H9 (cell line): Measurements from ENCODE around the gene VEGFD. TPM values are rescaled to one million over a fixed set of nuclear protein-coding genes. Genes with fewer than 3 reads are reported as not detected.

Experiments
- DNase-seq: peaks from one replicate; pipeline ENCODE4 v3.0.0-alpha.2; 2017
- H2AFZ ChIP-seq: one replicate; pipeline ENCODE4 v1.6.1; 2013; ENCODE audit warnings: mild to moderate bottlenecking, low read length, control low read depth, moderate library complexity
- H2AK5ac ChIP-seq: 2 replicates; pipeline ENCODE4 v1.6.1; 2013; ENCODE audit warnings: low read length, control low read depth, mixed read lengths; ENCODE audit not compliant: insufficient read length
- H2BK120ac ChIP-seq: one replicate; pipeline ENCODE4 v1.6.1; 2013; ENCODE audit warnings: low read depth, mild to moderate bottlenecking, low read length, control low read depth, inconsistent platforms; ENCODE audit not compliant: poor library complexity, severe bottlenecking
- H2BK12ac ChIP-seq: 2 replicates; pipeline ENCODE4 v1.6.1; 2013; ENCODE audit warnings: low read length, control low read depth, mixed read lengths, low read depth; ENCODE audit not compliant: insufficient read length
- H2BK15ac ChIP-seq: 2 replicates; pipeline ENCODE4 v1.6.1; 2013; ENCODE audit warnings: low read depth, low read length, control low read depth
- H2BK20ac ChIP-seq: one replicate; pipeline ENCODE4 v1.6.1; 2013; ENCODE audit warnings: low read depth, mild to moderate bottlenecking, low read length, control low read depth, inconsistent platforms; ENCODE audit not compliant: poor library complexity, severe bottlenecking
- H2BK5ac ChIP-seq: 2 replicates; pipeline ENCODE4 v1.6.1; 2013; ENCODE audit warnings: low read length, control low read depth, mixed read lengths; ENCODE audit not compliant: insufficient read length
- H3K14ac ChIP-seq: 2 replicates; pipeline ENCODE4 v1.6.1; 2013; ENCODE audit warnings: low read length, control low read depth; ENCODE audit not compliant: insufficient read depth
- H3K18ac ChIP-seq: 2 replicates; pipeline ENCODE4 v1.6.1; 2013; ENCODE audit warnings: low read depth, mild to moderate bottlenecking, mixed read lengths, low read length, control low read depth; ENCODE audit not compliant: insufficient read length
- H3K23ac ChIP-seq: 2 replicates; pipeline ENCODE4 v1.6.1; 2013; ENCODE audit warnings: low read length, control low read depth, mixed read lengths, low read depth; ENCODE audit not compliant: insufficient read length
- H3K23me2 ChIP-seq: 2 replicates; pipeline ENCODE4 v1.6.1; 2013; ENCODE audit warnings: low read depth, mild to moderate bottlenecking, mixed read lengths, low read length, control low read depth; ENCODE audit not compliant: insufficient read length, poor library complexity, severe bottlenecking
- H3K27ac ChIP-seq: 2 replicates; pipeline ENCODE4 v1.5.1; 2013; ENCODE audit warnings: low read length, control low read depth, mixed read lengths, low read depth; ENCODE audit not compliant: insufficient read length
- H3K27me3 ChIP-seq: 2 replicates; pipeline ENCODE4 v1.6.1; 2013; ENCODE audit warnings: low read length, control low read depth, inconsistent platforms; ENCODE audit not compliant: insufficient read depth
- H3K4ac ChIP-seq: 2 replicates; pipeline ENCODE4 v1.6.1; 2013; ENCODE audit warnings: low read depth, mild to moderate bottlenecking, control low read depth, inconsistent platforms, low read length, moderate library complexity
- H3K4me1 ChIP-seq: 2 replicates; pipeline ENCODE4 v1.6.1; 2013; ENCODE audit warnings: low read length, control low read depth, inconsistent platforms; ENCODE audit not compliant: insufficient read depth
- H3K4me2 ChIP-seq: 2 replicates; pipeline ENCODE4 v1.6.1; 2013; ENCODE audit warnings: low read length, control low read depth, mixed read lengths; ENCODE audit not compliant: insufficient read length, insufficient read depth
- H3K56ac ChIP-seq: 2 replicates; pipeline ENCODE4 v1.6.1; 2013; ENCODE audit warnings: low read depth, mild to moderate bottlenecking, mixed read lengths, low read length, control low read depth; ENCODE audit not compliant: insufficient read length
- H3K79me1 ChIP-seq: 2 replicates; pipeline ENCODE4 v1.6.1; 2013; ENCODE audit warnings: low read depth, mild to moderate bottlenecking, moderate library complexity, low read length, control low read depth, inconsistent platforms; ENCODE audit not compliant: insufficient read depth, poor library complexity, severe bottlenecking
- H3K79me2 ChIP-seq: 2 replicates; pipeline ENCODE4 v1.6.1; 2013; ENCODE audit warnings: low read length, control low read depth, inconsistent platforms; ENCODE audit not compliant: insufficient read depth
- H3K9ac ChIP-seq: 2 replicates; pipeline ENCODE4 v1.6.1; 2013; ENCODE audit warnings: low read length, control low read depth, mixed read lengths; ENCODE audit not compliant: insufficient read length; ENCODE audit errors: extremely low read depth
- H3K9me3 ChIP-seq: one replicate; pipeline ENCODE4 v1.6.1; 2013; ENCODE audit warnings: low read depth, low read length, inconsistent platforms; ENCODE audit not compliant: control insufficient read depth
- H3T11ph ChIP-seq: one replicate; pipeline ENCODE4 v1.6.1; 2013; ENCODE audit warnings: mild to moderate bottlenecking, low read length, control low read depth, inconsistent platforms
- H4K20me1 ChIP-seq: one replicate; pipeline ENCODE4 v1.6.1; 2013; ENCODE audit not compliant: control insufficient read depth, insufficient read length, insufficient read depth
- H4K5ac ChIP-seq: 2 replicates; pipeline ENCODE4 v1.6.1; 2013; ENCODE audit warnings: low read depth, mild to moderate bottlenecking, mixed read lengths, low read length, control low read depth; ENCODE audit not compliant: insufficient read length
- H4K8ac ChIP-seq: replicated peaks from 2 replicates; pipeline ENCODE4 v1.6.1; 2013; ENCODE audit warnings: low read length, control low read depth, mixed read lengths, low read depth; ENCODE audit not compliant: insufficient read length
- H4K91ac ChIP-seq: 2 replicates; pipeline ENCODE4 v1.6.1; 2013; ENCODE audit warnings: low read depth, mild to moderate bottlenecking, moderate library complexity, mixed read lengths, low read length, control low read depth; ENCODE audit not compliant: insufficient read length
- H3K27ac Mint-ChIP-seq, 3 experiments: 2 replicates in 2 of 3; 3 replicates in 1 of 3; pipeline ENCODE4 v1.8.0; 2020 to 2021; ENCODE audit warnings: mixed read lengths in 3 of 3, mild to moderate bottlenecking in 1 of 3, moderate library complexity in 1 of 3
- H3K27me3 Mint-ChIP-seq: 2 replicates; pipeline ENCODE4 v1.8.0; 2021; ENCODE audit warnings: low read depth, mild to moderate bottlenecking, moderate library complexity, mixed read lengths
- H3K36me3 Mint-ChIP-seq, 3 experiments: 2 replicates in 2 of 3; 3 replicates in 1 of 3; pipeline ENCODE4 v1.8.0; 2020 to 2021; ENCODE audit warnings: low read depth in 3 of 3, mixed read lengths in 3 of 3; ENCODE audit not compliant: insufficient read depth in 1 of 3
- H3K4me1 Mint-ChIP-seq, 2 experiments: 2 replicates each; pipeline ENCODE4 v1.8.0; 2020; ENCODE audit warnings: mixed read lengths in 2 of 2
- H3K4me3 Mint-ChIP-seq, 2 experiments: 2 replicates in 1 of 2; 3 replicates in 1 of 2; pipeline ENCODE4 v1.8.0; 2020 to 2021; ENCODE audit warnings: mild to moderate bottlenecking in 2 of 2, mixed read lengths in 2 of 2, moderate library complexity in 1 of 2
- H3K9me3 Mint-ChIP-seq, 2 experiments: 2 replicates in 1 of 2; 3 replicates in 1 of 2; pipeline ENCODE4 v1.8.0; 2020; ENCODE audit warnings: mild to moderate bottlenecking in 2 of 2, mixed read lengths in 2 of 2, moderate library complexity in 1 of 2
- CTCF ChIP-seq: fragments of 200-600 bp; sonication (generic); conservative IDR thresholded peaks from 3 replicates; pipeline ENCODE4 v1.8.0; 2021; ENCODE audit warnings: antibody characterized with exemption, mild to moderate bottlenecking
- WGBS: extraction: QIAGEN DNeasy Blood & Tissue Kit; methylation state at CpG from one replicate; pipeline ENCODE4 v1.1.7; 2013; ENCODE audit warnings: missing lambda C conversion rate, low lambda C conversion rate, mixed read lengths; ENCODE audit not compliant: insufficient read length; ENCODE audit errors: extremely low coverage; 5-methylcytosine and 5-hydroxymethylcytosine counted together
- total RNA-seq: library from RNA; stranded (reverse); gene quantifications from 2 replicates; pipeline ENCODE4 v1.2.1, GENCODE V29; 2021

The VEGFD gene
- total RNA-seq, 1 experiment from 2014 or later = 0.11 TPM

DNA sequence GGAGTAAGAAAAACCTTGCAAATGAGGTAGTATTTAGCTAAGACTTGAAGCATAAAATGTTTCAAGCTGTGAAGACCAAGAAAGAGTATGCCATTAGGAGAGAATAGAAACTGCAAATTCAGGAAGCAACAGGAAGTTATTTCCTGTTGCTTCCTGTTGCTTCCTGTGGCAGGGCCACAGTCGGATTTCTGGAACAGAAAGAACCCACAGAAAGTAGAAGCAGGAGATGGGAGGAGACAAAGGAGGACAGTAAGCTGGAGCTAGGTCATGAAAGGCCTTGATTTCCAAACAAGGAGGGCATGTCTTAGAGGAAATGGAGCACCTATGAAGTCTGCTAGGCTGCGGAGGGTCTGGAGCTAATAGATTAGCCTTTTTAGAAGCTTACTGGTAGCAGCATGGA is 86.0 kb downstream of the VEGFD start:
- Histone ChIP-seq H2AFZ (no peak overlapping the region), H3K4me2 (no peak overlapping the region), H2BK20ac (no peak overlapping the region), H2BK15ac (no peak overlapping the region), H3K9me3 (no peaks in the 10 kb centered on the region), H3K56ac (no peak overlapping the region), H3K4me1 (peaks cover 2% of the 10 kb centered on the region; the same call in 1 of the 2 replicates), H2AK5ac (no peak overlapping the region), H4K20me1 (no peaks in the 10 kb centered on the region), H4K8ac (no peak overlapping the region), H3T11ph (no peak overlapping the region), H3K23ac (no peak overlapping the region), H3K14ac (no peak overlapping the region), H4K91ac (no peak overlapping the region), H3K27me3 (no peaks in the 10 kb centered on the region), H3K9ac (no peak overlapping the region), H2BK120ac (no peak overlapping the region), H3K23me2 (no peaks in the 10 kb centered on the region), H4K5ac (no peak overlapping the region), H3K79me1 (no peaks in the 10 kb centered on the region), H3K79me2 (no peaks in the 10 kb centered on the region), H3K27ac (no peak overlapping the region), H3K4ac (no peak overlapping the region), H3K18ac (no peak overlapping the region), H2BK5ac (no peak overlapping the region), H2BK12ac (no peak overlapping the region)
- no peak for TF ChIP-seq CTCF
- H3K27ac Mint-ChIP-seq = no peak overlapping the region; a peak in 1 of 7 replicates
- WGBS = no CpG with 5 or more reads among the region's 2 CpGs
- peaks cover 16 to 19% of the 10 kb centered on the region in 2 experiments for H3K9me3 Mint-ChIP-seq
- no peak for DNase-seq
- no peak overlapping the region for H3K4me3 Mint-ChIP-seq
- no peaks in the 10 kb centered on the region for H3K36me3 Mint-ChIP-seq
- peaks cover 1% of the 10 kb centered on the region; the same call in 1 of the 2 replicates for H3K27me3 Mint-ChIP-seq
- H3K4me1 Mint-ChIP-seq = no peaks in the 10 kb centered on the region

Other genes starting within 250 kb of the VEGFD start
- gene ASB9, start 114.3 kb downstream of the VEGFD start, total RNA-seq = 0.15 TPM in 1 of 2 replicates, not detected in the other
- not detected in 2 replicates for gene ASB11, start 68.8 kb downstream of the VEGFD start, total RNA-seq
- 13.5 and 13.9 TPM in 2 replicates for gene PIGA, start 48.9 kb downstream of the VEGFD start, total RNA-seq
- gene PIR, start 108.9 kb upstream of the VEGFD start, total RNA-seq = 25.1 and 29.7 TPM in 2 replicates
- gene BMX, start 116.4 kb upstream of the VEGFD start, total RNA-seq = not detected in 2 replicates
- gene ACE2, start 216.5 kb upstream of the VEGFD start, total RNA-seq = not detected in 2 replicates